Kidney epithelial cell (primary cell): Measurements from ENCODE around the gene SLC45A2. TPM values are rescaled to one million over a fixed set of nuclear protein-coding genes. Genes with fewer than 3 reads are reported as not detected.

Experiments
- DNase-seq: peaks from one replicate; pipeline ENCODE4 v3.0.0-alpha.2; 2010; ENCODE audit warnings: low read depth
- H3K27me3 ChIP-seq: 2 replicates; pipeline ENCODE4 v1.6.0; 2011; ENCODE audit warnings: low read length; ENCODE audit not compliant: control insufficient read depth, insufficient read depth
- H3K36me3 ChIP-seq: 2 replicates; pipeline ENCODE4 v1.5.1; 2011; ENCODE audit warnings: low read length; ENCODE audit not compliant: control insufficient read depth, insufficient read depth
- H3K4me3 ChIP-seq: 2 replicates; pipeline ENCODE4 v1.5.1; 2011; ENCODE audit warnings: low read depth, mild to moderate bottlenecking, control low read depth, low read length
- CTCF ChIP-seq: IDR thresholded peaks from 2 replicates; pipeline ENCODE4 v1.5.1; 2011; ENCODE audit warnings: mild to moderate bottlenecking, moderate library complexity, low read length, control low read depth, inconsistent platforms; ENCODE audit not compliant: insufficient read depth, poor library complexity, severe bottlenecking
- total RNA-seq: library from RNA; depleted of rRNA; stranded (reverse); fragments of >200 nt; gene quantifications from 2 replicates; pipeline ENCODE4 v1.2.3, GENCODE V29; 2015

SLC45A2 gene
- total RNA-seq, 1 donor from 2014 or later: not detected

- H3K36me3 ChIP-seq: no peaks in the 10 kb centered on the region
- H3K27me3 ChIP-seq: no peaks in the 10 kb centered on the region
- no peak overlapping the region for H3K4me3 ChIP-seq
- peak; percentile 77 for TF ChIP-seq CTCF
- DNase-seq: peak; percentile 19
Measured at GRCh38 chr5:33969572-33970452, 14.7 kb downstream of the SLC45A2 start.

GRCh38 chr5:33968211-33969005, 16.1 kb downstream of the SLC45A2 start:
- Histone ChIP-seq H3K27me3 (no peaks in the 10 kb centered on the region), H3K36me3 (no peaks in the 10 kb centered on the region), H3K4me3 (no peak overlapping the region)
- no peak for DNase-seq
- TF ChIP-seq CTCF: no peak

- Histone ChIP-seq H3K4me3 (no peak overlapping the region), H3K27me3 (no peaks in the 10 kb centered on the region), H3K36me3 (no peaks in the 10 kb centered on the region)
- no peak for DNase-seq
- no peak for TF ChIP-seq CTCF
Measured at GRCh38 chr5:33966805-33967204, 17.7 kb downstream of the SLC45A2 start.

GRCh38 chr5:33964132-33964700, 20.3 kb downstream of the SLC45A2 start:
- no peaks in the 10 kb centered on the region for H3K27me3 ChIP-seq
- no peak for TF ChIP-seq CTCF
- no peak for DNase-seq
- no peaks in the 10 kb centered on the region for H3K36me3 ChIP-seq
- H3K4me3 ChIP-seq: no peak overlapping the region

- Histone ChIP-seq H3K27me3 (no peaks in the 10 kb centered on the region), H3K36me3 (no peaks in the 10 kb centered on the region), H3K4me3 (no peak overlapping the region)
- DNase-seq: no peak
- no peak for TF ChIP-seq CTCF
Measured at GRCh38 chr5:33958176-33958575, 26.3 kb downstream of the SLC45A2 start.
